Iris pigment epithelial cell (primary cell): ENCODE measurements around the gene CRY1.

Experiments used
- DNase-seq: peaks from one replicate; pipeline ENCODE4 v3.0.0-alpha.2; 2011; ENCODE audit warnings: low read depth

Gene CRY1

DNA sequence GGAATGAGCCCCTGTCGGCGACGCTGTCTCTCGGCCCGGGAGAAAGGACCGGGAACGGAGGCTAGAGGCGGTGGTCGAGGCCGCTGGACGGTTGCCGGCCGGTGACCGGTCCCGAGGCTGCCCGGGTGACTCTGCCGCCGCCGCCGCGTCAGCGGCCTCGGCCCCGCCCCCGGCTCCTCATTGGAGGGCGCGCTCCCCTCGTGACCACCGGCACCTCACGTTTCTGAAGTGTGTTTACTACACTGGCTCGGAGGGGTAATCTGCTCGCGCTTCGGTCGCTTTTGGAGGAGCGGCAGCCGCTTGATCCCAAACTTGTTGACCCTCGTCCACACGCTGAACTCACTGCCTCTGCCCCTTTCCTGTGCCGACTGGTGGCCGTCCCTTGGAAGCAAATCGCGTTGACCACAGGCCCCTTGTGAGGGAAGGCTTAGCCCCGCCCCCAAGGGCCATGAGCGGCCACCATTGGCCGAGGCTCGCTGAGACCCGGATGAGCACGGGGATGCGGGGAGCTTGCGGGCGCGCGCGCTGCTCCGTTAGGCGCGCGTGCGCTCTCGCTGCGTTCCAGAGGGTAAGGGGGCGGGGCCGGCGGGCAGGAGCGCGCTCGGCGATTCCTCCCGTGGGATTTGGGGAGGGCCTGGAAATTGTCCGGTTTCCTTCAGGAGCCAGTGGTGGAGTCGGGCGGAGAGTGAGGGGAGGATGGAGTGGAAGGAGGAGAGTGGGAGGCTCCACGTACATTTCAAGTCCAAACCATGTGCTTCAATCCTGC is at the start of gene CRY1:
TSS of gene CRY1 (minus strand) at position 133 of the 766 bp plus-strand sequence. CDS start 588 bp downstream, outside the sequence.
- DNase-seq = peak; percentile 95

DNA sequence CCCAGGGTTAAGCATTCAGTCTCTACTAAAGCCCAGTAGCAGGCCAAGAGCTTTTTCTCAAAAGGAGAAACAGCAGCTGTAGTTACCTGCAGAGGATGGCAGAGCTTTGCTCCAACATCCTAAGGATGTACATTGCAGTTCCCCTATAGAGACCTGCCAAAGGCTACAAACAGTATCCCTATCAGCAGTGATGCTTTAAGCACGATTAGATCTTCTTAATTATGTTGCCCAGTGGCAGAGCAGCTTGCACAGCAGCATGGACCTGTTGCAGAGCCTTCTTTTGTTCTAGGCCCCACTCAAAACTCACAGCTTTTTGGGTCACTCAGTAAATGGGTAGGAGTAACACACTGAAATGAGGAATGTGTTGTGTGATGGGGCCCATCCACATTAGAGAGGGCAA is 46.4 kb upstream of the CRY1 start:
- no peak for DNase-seq

DNA sequence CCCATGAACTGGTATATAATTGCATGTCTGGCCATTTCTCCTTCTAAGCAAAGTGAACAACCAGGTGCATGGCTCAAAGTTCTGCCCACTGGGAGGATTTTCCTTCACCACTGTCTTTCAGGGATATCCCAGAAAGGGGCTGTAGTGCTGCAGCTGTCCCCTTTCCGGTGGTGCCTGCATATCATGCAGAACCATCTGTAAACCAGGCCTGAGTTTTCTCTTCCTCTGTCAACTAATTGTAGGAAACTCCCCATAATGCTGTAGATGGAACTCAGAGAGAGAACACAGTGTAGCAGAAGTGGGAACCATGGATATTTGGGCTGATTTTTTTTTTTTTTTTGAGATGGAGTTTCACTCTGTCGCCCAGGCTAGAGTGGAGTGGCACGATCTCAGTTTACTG is 45.6 kb upstream of the CRY1 start:
- DNase-seq = no peak

DNA sequence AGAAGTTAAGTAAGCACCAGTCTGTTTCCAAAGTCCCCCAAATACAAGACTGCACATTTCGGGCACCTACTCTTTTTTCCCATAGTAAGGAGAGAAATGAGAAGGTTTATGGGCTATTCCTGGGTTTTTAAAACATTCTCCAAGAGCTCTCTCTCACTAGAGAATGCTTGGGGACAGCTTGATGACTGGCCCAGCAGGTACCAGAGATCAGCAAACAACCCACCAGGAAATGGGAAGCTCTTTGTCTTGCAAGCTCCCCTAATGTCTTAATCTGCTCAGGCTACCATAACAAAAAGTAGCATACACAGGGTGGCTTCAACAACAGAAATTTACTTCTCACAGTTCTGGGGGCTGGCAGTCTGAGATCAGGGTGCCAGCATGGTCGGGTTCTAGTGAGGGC is 41.8 kb upstream of the CRY1 start:
- DNase-seq = no peak

DNA sequence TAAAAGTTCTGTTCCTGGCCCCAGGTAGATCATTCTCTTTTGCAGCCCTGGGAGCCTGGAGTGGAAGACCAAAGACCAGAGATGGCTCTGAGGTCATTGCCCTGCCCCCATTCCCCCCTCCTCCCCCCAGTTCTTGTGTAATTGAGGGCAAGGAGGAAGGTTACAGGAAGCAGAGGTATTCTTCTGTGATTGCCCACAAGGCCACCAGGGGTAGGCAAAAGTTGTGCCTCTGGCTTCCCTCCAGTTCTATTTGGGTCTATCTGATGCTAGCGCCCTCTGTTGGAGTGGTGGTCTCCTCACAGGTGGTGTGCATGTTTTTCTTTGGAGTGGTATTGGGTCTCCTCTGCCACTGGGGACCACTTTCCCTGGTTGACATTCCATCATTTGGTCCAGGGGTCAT is 41.2 kb upstream of the CRY1 start:
- DNase-seq = no peak

DNA sequence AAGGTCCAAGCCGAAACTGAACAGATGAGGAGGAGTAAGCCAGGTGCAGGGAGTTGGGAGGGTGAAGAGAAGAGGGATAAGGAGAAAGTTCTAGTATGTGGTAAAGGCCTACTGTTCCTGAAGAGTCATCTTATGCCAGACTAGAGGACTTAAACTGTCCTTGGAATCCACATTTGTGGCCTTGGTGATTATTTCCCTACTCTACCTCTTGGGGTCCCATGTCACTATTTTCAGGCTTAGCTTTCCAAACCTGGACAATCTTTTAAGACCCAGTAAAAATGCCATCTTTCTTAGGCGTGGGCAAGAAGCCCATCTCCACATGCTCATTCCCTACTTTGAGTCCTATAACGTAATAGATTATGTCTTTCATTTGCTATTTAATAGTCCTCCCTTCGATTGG is 40.1 kb upstream of the CRY1 start:
- DNase-seq = no peak

DNA sequence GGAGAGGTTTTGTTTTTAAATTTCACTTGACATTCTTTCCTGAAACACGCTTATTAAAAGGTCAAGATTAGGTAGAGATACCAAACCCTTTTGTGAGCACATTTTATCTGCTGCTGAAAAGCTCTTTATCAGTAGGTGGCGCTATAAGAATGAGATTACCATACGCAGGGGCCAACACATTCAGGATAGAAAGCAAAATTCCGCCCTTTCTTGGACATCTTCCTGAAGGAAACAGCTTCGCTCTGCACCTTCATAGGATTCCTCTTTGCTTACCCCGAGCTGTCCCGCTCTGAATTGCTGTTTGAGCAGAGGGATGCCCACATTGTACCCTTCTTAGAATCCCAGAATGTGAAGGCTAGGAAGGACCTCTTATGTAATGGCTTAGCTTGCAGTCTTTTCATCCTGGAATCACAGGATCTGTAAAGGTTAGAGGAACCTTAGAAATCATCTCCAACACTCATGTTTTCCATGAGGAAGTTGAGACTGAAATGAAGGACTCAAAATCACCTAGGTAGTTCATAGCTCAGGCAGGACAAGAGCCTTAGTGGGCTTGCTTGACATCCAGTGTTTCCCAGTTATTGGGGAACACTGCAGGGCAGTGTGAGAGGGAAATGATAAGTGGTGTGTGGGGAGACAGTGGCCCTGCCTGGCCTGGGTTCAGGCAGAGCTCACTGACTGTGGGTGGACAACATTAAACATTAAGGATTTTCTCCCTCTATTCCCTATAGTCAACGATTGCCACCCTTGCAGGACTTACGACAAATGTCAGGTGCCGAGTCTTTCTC is 38.7 kb upstream of the CRY1 start:
- DNase-seq = peak; percentile 62

DNA sequence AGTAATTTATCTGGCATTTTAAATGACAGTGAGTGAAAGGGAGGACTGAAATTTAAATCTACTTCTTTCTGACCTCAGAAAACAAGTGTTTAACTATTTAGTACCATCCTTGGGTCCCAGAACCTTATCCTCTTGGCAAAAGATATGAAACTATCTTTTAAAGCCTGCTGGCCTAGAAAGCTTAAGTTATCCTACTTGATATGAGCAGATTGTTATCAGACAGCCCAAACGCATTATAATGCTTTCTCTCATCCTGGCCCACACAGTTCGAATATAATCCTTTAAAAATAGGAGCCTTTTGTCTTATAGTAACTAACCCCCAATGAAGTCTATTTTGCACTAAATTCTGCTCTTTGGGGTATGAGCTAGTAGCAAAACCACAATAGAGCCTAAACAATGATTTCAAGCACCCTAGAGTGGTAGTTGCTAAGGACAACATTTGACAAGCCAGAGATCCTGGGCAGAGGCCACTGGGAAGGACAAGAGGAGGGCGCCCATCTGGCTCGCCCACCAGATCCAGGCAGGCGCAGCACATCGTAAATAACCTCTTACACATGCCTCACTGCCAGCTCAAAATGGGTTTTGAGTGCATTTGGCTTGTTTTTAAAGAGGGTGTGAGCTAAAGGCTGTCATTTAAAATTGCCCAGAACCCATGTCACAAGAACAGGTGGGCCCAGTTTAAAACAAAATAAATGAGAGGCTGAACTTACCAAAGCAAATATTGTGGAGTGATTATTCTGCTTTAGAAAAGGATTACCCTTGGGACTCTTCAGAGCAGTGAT is 37.7 kb upstream of the CRY1 start:
- no peak for DNase-seq

DNA sequence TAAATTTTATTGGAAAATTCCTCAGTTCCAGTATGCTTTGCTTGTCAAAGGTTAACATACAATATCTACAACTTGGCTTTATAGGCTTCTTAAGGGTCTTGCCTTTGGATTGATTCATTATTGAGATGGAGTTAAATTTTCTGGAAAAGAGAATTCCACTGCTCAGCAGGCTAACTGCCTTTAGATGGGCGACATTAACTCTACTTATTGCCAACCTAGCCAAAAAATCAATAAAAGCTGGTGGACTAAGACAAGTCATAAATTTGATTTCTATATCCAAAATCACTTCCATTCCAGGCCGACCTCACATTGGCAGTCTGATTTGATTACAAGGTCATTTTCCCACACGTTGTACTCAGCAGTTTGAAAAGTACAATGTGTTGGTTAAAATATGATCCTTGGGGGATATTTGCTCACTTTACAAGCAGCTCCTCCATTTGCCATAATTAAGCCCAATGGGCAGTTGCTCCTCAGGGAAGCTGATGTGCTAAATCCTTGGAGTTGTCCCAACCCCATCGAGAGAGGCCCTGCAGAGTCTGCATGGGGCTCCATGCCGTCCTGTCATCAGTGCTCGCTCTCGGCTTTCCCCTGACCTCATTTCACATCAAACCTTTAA is 36.1 kb upstream of the CRY1 start:
- DNase-seq = no peak

DNA sequence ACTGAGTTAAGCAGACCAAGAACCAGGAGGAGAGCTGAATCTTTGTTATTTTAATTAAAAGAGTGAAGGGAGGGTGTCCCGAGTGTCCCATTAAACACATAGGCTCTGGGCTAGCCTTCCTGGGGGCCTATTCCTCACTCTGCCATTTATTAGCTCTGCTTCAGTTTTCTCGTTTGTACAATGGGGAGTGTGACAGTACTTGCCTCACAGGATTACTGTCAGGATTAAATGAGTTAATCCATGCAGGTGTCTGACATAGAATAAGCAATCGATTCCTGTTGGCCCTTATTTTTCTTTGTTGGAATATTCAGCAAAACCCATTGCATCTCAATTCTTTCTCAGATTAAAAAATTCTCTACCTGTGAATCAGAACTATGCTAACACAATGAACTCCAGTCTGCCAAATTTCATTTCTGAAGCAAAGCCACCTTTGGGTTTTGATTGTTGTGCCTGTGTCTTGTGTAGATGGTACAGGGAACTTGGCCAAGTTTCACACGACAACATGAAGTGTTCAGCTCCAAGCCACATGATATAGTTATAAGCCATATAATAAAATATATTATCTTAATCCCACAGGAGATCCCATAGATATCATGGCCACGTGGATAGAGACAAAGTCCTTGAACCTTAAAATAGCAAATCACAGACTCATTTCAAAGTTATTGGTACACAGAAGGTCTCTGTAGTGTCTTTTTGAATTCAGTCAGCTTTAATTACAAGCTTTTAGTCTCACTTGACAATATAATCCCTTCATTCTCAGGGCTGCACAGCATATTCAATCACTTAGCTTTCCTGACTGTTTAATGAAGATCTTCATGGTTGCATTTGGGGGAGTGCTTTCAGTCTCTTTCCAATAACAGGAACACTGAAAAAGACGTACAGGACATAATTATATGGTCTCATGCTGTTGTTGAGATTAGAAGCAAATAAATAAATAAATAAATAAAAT is 34.4 kb upstream of the CRY1 start:
- DNase-seq = no peak

DNA sequence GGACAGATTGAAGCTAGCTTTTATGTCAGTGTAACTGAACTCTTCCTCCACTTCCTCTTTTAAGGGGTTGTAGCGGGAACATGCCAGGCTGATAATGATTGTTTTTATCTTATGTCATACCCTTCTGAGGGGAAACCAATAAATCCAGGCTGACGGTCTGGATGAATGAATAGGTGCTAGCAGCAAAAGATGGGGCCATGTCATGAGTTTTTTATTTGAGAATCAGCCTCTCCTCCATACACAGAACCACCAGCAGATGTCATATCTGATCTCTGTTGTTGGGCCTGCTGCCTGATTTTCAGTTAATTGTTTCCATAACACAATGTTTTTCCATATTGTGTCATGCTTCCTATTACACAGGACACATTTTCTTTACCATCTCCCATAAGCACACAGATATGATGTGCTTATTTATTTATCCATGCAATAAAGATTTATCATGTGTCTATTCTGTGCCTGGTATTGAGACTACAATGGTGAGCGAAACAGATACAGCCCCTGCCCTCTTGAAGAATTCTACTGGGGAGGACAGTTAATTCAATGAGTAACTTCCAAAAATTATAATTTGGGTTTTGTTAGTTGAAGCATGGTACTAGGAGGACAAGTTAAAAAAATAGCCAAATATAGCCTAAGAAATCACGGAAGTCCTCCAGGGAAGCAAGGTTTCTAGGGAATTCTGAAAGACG is 33.6 kb upstream of the CRY1 start:
- peak; percentile 37 for DNase-seq

DNA sequence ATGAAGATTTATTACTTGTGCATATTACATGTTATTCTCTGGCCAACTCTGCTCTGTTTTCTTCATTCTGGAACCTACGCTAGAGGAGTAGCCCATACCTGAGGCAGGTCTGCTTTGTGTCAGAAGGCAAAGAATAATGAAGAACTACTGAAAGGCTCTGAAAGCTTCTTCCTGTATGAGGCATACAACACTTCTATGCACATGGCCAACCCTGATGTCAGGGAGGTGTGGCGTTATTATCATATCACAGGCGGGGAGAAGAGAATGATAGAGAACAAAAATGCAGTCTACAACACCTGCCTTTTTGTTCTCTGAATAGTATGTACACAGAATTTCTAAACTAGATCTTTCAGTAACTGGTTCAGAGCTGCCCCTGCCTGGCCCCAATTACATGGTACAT is 32.5 kb upstream of the CRY1 start:
- DNase-seq = no peak

DNA sequence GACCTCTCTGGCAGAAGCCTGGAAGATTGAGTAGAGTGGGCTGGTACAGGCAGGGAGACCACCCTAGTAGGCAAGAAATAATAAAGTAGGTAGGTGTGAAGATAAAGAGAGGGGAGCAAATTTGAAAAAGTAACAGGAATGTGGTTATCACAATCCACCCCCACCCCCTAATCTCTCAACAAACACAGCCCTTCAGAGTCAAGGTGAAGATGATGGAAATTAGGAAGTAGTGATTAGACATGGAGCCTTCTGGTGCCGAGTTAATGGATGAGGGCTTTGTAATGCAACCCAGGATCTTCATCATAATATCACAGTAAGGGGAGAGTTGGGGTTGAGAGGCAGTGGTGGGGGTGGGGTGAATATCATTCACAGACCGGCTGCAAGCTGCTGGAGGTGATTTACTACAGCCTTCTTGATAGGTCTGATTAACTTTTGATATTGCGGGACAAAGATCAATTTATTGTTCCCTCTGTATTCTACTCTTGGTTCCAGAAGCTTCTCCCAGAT is 29.2 kb upstream of the CRY1 start:
- no peak for DNase-seq

DNA sequence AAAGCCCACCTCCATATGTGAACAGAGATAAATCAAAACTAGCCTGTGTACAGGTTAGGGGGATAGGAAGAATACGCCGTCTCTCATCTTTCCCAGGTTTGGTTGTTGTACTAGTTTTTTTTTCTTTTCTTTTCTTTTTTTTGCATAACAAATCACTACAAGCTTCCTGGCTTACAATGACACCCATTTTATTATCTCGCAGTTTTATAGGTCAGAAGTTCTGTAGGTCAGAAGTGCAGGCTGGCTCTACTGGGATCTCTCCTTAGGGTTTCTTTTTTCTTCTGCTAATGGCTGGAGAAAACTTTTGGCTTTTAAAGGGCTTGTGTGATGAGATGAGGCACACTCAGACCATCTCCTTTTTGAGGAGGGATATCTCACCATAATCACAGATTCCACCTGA is 25.7 kb upstream of the CRY1 start:
- no peak for DNase-seq

DNA sequence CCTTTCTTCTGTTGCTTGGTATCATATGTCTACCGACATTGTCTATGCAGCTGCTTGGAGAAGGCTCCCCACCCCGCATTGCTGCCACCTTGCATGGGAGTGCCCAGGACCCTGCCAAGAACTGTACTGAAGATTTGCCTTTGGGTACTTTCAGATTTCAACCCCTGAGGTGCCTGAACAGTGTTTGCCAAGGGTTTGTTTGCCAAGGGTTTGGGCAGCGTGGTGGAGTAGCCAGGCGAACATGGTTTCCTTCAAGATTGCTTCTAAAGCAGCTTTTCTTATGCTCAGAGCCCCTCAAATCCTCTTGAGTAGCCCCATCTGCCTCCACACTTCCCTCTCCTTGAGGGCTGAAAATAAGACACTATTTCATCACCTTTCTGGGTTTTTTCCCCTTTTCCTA is 25.3 kb upstream of the CRY1 start:
- DNase-seq = no peak

DNA sequence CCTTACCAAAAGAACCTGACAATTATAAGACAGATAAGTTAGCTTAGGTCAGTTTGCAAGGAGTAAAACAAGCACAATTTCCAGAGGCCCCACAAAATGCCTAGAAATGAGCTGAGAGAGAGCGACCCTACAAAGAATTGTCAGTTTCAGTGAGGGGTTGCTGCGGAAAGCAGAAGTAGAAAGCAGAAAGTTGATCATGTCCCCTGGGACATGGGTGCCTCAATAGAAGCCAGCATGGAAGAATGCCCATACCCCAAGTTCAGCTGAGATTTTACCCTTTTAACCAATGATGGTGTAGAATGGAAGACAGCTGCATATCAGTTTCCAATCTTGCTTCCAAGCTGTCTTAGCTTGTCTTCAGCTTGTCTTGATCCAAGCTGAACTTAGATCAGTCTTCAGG is 21.8 kb upstream of the CRY1 start:
- DNase-seq = no peak

DNA sequence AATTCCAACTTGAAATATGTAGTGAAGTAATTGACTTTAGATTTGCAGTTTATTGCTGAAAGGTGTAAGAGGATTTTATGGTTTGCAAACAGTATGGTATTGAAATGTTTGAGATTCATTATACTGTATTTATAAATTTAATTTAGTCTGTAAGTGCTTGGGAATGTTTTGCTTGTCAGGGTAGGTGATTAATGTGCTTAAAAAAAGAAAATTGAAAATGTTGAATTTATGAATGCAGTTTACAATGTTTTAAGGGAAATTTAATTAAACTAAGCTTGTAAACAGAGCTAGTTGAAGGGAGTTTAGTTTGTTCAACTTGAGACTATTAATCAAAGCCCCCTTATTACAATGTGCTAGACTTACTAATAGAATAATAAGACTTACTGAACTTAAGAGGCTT is 18.0 kb upstream of the CRY1 start:
- DNase-seq = no peak

DNA sequence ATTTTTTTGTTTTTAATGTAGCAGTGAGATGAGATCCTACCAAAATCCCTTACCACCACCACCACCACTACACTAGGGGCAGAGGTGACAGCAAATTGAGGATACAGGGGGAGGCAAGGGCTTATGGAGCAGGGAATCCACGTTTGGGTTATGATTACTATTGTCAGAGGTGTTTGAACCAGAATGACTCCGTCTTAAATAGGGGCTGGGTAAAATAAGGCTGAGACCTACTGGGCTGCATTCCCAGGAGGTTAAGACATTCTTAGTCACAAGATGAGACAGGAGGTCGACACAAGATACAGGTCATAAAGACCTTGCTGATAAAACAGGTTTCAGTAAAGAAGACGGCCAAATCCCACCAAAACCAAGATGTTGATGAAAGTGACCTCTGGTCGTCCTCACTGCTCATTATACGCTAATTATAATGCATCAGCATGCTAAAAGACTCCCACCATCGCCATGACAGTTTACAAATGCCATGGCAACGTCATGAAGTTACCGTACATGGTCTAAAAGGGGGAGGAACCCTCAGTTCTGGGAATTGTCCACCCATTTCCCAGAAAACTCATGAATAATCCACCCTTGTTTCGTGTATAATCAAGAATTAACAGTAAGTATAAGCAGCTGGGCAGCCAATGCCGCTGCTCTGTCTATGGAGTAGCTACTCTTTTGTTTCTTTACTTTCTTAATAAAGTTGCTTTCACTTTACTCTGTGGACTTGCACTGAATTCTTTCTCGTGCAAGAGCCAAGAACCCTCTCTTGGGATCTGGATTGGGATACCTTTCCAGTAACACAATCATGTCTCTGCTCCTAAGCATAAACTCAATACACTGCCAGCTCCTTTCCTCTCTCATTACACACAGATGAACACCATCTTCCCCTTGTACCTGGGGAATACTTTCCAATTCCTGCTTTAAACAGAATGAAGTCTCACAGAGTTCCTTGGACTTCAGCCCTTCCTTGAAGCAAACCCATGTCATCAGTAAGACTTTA is 16.7 kb upstream of the CRY1 start:
- DNase-seq = no peak

DNA sequence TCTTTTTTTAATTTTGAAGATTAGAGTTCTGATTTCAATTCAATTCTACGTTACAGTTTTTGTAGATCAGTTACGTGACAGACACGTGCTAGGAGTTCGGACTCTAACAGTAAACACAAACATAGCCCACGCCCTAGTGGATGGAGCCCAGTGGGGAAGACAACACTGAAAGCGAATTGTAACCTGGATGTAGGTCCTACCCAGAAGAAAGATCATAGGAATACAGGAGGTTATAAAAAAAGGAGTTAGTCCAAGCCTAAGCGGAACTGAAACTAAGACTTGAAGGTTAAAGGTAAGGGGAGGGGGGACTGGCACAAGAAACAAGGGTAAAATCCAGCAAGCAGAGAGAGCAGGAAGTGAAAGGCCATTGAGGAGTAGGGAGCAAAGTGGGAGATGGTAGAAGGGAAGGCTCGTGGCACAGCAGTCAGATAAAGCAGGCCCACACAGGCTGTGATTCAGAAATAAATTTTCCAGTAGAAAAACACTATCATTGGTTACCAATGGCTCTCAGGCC is 15.7 kb upstream of the CRY1 start:
- no peak for DNase-seq
